Endothelial cell (in vitro differentiated cells): Measurements from ENCODE around the gene GRM1. TPM values are rescaled to one million over a fixed set of nuclear protein-coding genes. Genes with fewer than 3 reads are reported as not detected.

Experiments
- DNase-seq: peaks from one replicate; pipeline ENCODE4 v3.0.0; 2021; ENCODE audit warnings: low spot score
- H3K27ac Mint-ChIP-seq: one replicate; pipeline ENCODE4 v1.8.0; 2021; ENCODE audit warnings: mixed read lengths, inconsistent platforms; ENCODE audit not compliant: unreplicated experiment
- H3K27me3 Mint-ChIP-seq: one replicate; pipeline ENCODE4 v1.8.0; 2021; ENCODE audit warnings: mild to moderate bottlenecking, moderate library complexity, mixed read lengths, inconsistent platforms; ENCODE audit not compliant: unreplicated experiment
- H3K36me3 Mint-ChIP-seq: one replicate; pipeline ENCODE4 v1.8.0; 2021; ENCODE audit warnings: mild to moderate bottlenecking, low read depth, mixed read lengths, inconsistent platforms; ENCODE audit not compliant: unreplicated experiment
- H3K4me1 Mint-ChIP-seq: one replicate; pipeline ENCODE4 v1.8.0; 2021; ENCODE audit warnings: mild to moderate bottlenecking, mixed read lengths, inconsistent platforms; ENCODE audit not compliant: unreplicated experiment
- H3K4me3 Mint-ChIP-seq: one replicate; pipeline ENCODE4 v1.8.0; 2021; ENCODE audit warnings: mild to moderate bottlenecking, mixed read lengths, inconsistent platforms; ENCODE audit not compliant: unreplicated experiment
- H3K9me3 Mint-ChIP-seq: one replicate; pipeline ENCODE4 v1.8.0; 2021; ENCODE audit warnings: mixed read lengths, inconsistent platforms; ENCODE audit not compliant: unreplicated experiment
- CTCF ChIP-seq: fragments of 200-600 bp; sonication (generic); IDR thresholded peaks from one replicate; pipeline ENCODE4 v1.5.0; 2021; ENCODE audit warnings: antibody characterized with exemption; ENCODE audit not compliant: unreplicated experiment
- total RNA-seq: library from RNA; stranded (reverse); fragmentation: NEBNext Ultra II Directional; extraction: Animal tissue kit (Norgen Biotek cat#: 25700); gene quantifications from one replicate; pipeline ENCODE4 v1.2.1, GENCODE V29; 2021; ENCODE audit not compliant: unreplicated experiment

Gene GRM1
- total RNA-seq, 1 donor from 2014 or later = 0.23 TPM

GRCh38 chr6:146041282-146041681 is 12.4 kb downstream of the GRM1 start:
- Mint-ChIP-seq H3K9me3 (no peaks in the 10 kb centered on the region), H3K36me3 (no peaks in the 10 kb centered on the region), H3K4me1 (no peaks in the 10 kb centered on the region), H3K4me3 (no peak overlapping the region), H3K27ac (no peak overlapping the region), H3K27me3 (no peaks in the 10 kb centered on the region)
- DNase-seq = peak; percentile 51
- no peak for TF ChIP-seq CTCF

- no peak for TF ChIP-seq CTCF
- Mint-ChIP-seq H3K27me3 (no peaks in the 10 kb centered on the region), H3K4me3 (no peak overlapping the region), H3K4me1 (peaks cover under 1% of the 10 kb centered on the region), H3K36me3 (no peaks in the 10 kb centered on the region), H3K9me3 (no peaks in the 10 kb centered on the region), H3K27ac (no peak overlapping the region)
- DNase-seq = no peak
These were observed 18.5 kb downstream of the GRM1 start for GRCh38 chr6:146047371-146047770.

GRCh38 chr6:146050168-146050567 is 21.3 kb downstream of the GRM1 start:
- no peaks in the 10 kb centered on the region for H3K36me3 Mint-ChIP-seq
- no peaks in the 10 kb centered on the region for H3K9me3 Mint-ChIP-seq
- DNase-seq = no peak

GRCh38 chr6:146056506-146056905 is 27.6 kb downstream of the GRM1 start:
- Mint-ChIP-seq H3K4me3 (no peak overlapping the region), H3K27me3 (peaks cover under 1% of the 10 kb centered on the region), H3K27ac (no peak overlapping the region), H3K4me1 (peaks cover 4% of the 10 kb centered on the region), H3K36me3 (no peaks in the 10 kb centered on the region), H3K9me3 (no peaks in the 10 kb centered on the region)
- DNase-seq = no peak
- no peak for TF ChIP-seq CTCF

More at GRCh38 chr6:146050168-146050567, 21.3 kb downstream of the GRM1 start:
- Mint-ChIP-seq H3K27ac (no peak overlapping the region), H3K27me3 (no peaks in the 10 kb centered on the region), H3K4me3 (no peak overlapping the region), H3K4me1 (peaks cover 4% of the 10 kb centered on the region)
- no peak for TF ChIP-seq CTCF

GRCh38 chr6:146065690-146066089 is 36.8 kb downstream of the GRM1 start:
- Mint-ChIP-seq H3K4me1 (no peaks in the 10 kb centered on the region), H3K36me3 (no peaks in the 10 kb centered on the region), H3K27ac (no peak overlapping the region), H3K4me3 (no peak overlapping the region), H3K9me3 (no peaks in the 10 kb centered on the region), H3K27me3 (peaks cover 1% of the 10 kb centered on the region)
- DNase-seq = no peak
- TF ChIP-seq CTCF = no peak
